GM23338 (cell line): ENCODE measurements around the gene IRF2. TPM values are rescaled to one million over a fixed set of nuclear protein-coding genes. Genes with fewer than 3 reads are reported as not detected.

Source experiments
- ATAC-seq: fragments of 200-7000 bp; cut with Tn5 transposase; 3 replicates; pipeline ENCODE4 v1.9.1; 2020
- DNase-seq: peaks from one replicate; pipeline ENCODE4 v3.0.0-alpha.2; 2015; ENCODE audit warnings: low spot score
- H2AFZ ChIP-seq: fragments of 200-600 bp; sonication (generic); 2 replicates; pipeline ENCODE4 v1.8.0; 2016; ENCODE audit warnings: antibody characterized with exemption, mild to moderate bottlenecking, moderate library complexity
- H3F3A ChIP-seq: fragments of 200-600 bp; sonication (generic); replicated peaks from 2 replicates; pipeline ENCODE4 v1.8.0; 2017; ENCODE audit warnings: antibody characterized with exemption, mixed run types, low read depth
- H3K27ac ChIP-seq: fragments of 200-600 bp; sonication (generic); 2 replicates; pipeline ENCODE4 v1.6.1; 2016; ENCODE audit warnings: low read depth
- H3K27me3 ChIP-seq: fragments of 200-600 bp; sonication (generic); 2 replicates; pipeline ENCODE4 v1.8.0; 2016; ENCODE audit warnings: mild to moderate bottlenecking, mixed run types, moderate library complexity; ENCODE audit not compliant: insufficient read depth
- H3K36me3 ChIP-seq: fragments of 200-600 bp; sonication (generic); 2 replicates; pipeline ENCODE4 v1.8.0; 2016; ENCODE audit warnings: mild to moderate bottlenecking; ENCODE audit not compliant: insufficient read depth
- H3K4me1 ChIP-seq: fragments of 200-600 bp; sonication (generic); 2 replicates; pipeline ENCODE4 v1.8.0; 2016; ENCODE audit warnings: mild to moderate bottlenecking, moderate library complexity; ENCODE audit not compliant: insufficient read depth
- H3K4me2 ChIP-seq: fragments of 200-600 bp; sonication (generic); 2 replicates; pipeline ENCODE4 v1.7.1; 2017; ENCODE audit warnings: mixed run types
- H3K4me3 ChIP-seq: fragments of 200-600 bp; sonication (generic); 2 replicates; pipeline ENCODE4 v1.6.1; 2016; ENCODE audit warnings: mixed run types
- H3K79me2 ChIP-seq: fragments of 200-600 bp; sonication (generic); replicated peaks from 2 replicates; pipeline ENCODE4 v1.8.0; 2017; ENCODE audit warnings: mild to moderate bottlenecking; ENCODE audit not compliant: insufficient read depth
- H3K9me2 ChIP-seq: fragments of 200-600 bp; sonication (generic); 2 replicates; pipeline ENCODE4 v1.8.0; 2017; ENCODE audit not compliant: insufficient read depth
- H4K20me1 ChIP-seq: fragments of 200-600 bp; sonication (generic); replicated peaks from 2 replicates; pipeline ENCODE4 v1.8.0; 2017; ENCODE audit warnings: mild to moderate bottlenecking; ENCODE audit not compliant: insufficient read depth
- H3K27ac Mint-ChIP-seq: 2 replicates; pipeline ENCODE4 v1.8.0; 2020; ENCODE audit warnings: inconsistent platforms, mild to moderate bottlenecking, moderate library complexity, mixed read lengths
- H3K27me3 Mint-ChIP-seq: 3 replicates; pipeline ENCODE4 v1.8.0; 2022; ENCODE audit warnings: low read depth, mild to moderate bottlenecking, moderate library complexity, mixed read lengths, inconsistent platforms; ENCODE audit not compliant: insufficient read depth, poor library complexity
- H3K36me3 Mint-ChIP-seq: 3 replicates; pipeline ENCODE4 v1.8.0; 2021; ENCODE audit warnings: low read depth, mild to moderate bottlenecking, inconsistent platforms, moderate library complexity, mixed read lengths
- H3K4me1 Mint-ChIP-seq: 3 replicates; pipeline ENCODE4 v1.8.0; 2020; ENCODE audit warnings: mild to moderate bottlenecking, inconsistent platforms, mixed read lengths
- H3K4me3 Mint-ChIP-seq: 3 replicates; pipeline ENCODE4 v1.8.0; 2021; ENCODE audit warnings: moderate library complexity, mild to moderate bottlenecking, inconsistent platforms, mixed read lengths
- H3K9me3 Mint-ChIP-seq: 3 replicates; pipeline ENCODE4 v1.8.0; 2020; ENCODE audit warnings: moderate library complexity, mild to moderate bottlenecking, inconsistent platforms, mixed read lengths
- CREB1 ChIP-seq: fragments of 250-450 bp; sonication (Bioruptor Pico); IDR thresholded peaks from 2 replicates; pipeline ENCODE4 v1.5.0; 2020; ENCODE audit warnings: low read depth, mild to moderate bottlenecking, moderate library complexity
- EZH2 ChIP-seq: fragments of 200-600 bp; sonication (generic); IDR thresholded peaks from one replicate; pipeline ENCODE4 v1.8.0; 2017; ENCODE audit warnings: antibody characterized with exemption, mild to moderate bottlenecking, low read depth; ENCODE audit not compliant: unreplicated experiment
- EZH2phosphoT487 ChIP-seq: fragments of 200-600 bp; sonication (generic); IDR thresholded peaks from one replicate; pipeline ENCODE4 v1.8.1; 2018; ENCODE audit warnings: antibody characterized with exemption; ENCODE audit not compliant: unreplicated experiment
- JUNB ChIP-seq: IDR thresholded peaks from one replicate; pipeline ENCODE4 v1.6.1; 2016; ENCODE audit warnings: antibody characterized with exemption; ENCODE audit not compliant: unreplicated experiment
- NANOG ChIP-seq: IDR thresholded peaks from 2 replicates; pipeline ENCODE4 v1.6.1; 2016; ENCODE audit warnings: antibody characterized with exemption, borderline replicate concordance
- STAT1 ChIP-seq: IDR thresholded peaks from one replicate; pipeline ENCODE4 v1.6.1; 2016; ENCODE audit warnings: antibody characterized with exemption; ENCODE audit not compliant: unreplicated experiment
- ZNF114 ChIP-seq: fragments of 250-450 bp; sonication (Bioruptor Pico); IDR thresholded peaks from 2 replicates; pipeline ENCODE4 v1.5.0; 2020; ENCODE audit warnings: mild to moderate bottlenecking, moderate library complexity
- ZNF331 ChIP-seq: fragments of 250-450 bp; sonication (Bioruptor Pico); IDR thresholded peaks from 2 replicates; pipeline ENCODE4 v1.5.0; 2020; ENCODE audit warnings: low read depth, mild to moderate bottlenecking, moderate library complexity
- polyA plus RNA-seq: library from polyadenylated mRNA; unstranded; fragments of >200 nt; fragmentation: Nextera tagmentation; extraction: Ambion mirVana; gene quantifications from 2 replicates; pipeline ENCODE4 v1.2.1, GENCODE V29; 2016
- total RNA-seq: library from RNA; depleted of rRNA; stranded (reverse); fragments of >200 nt; shearing (Covaris generic); gene quantifications from 2 replicates; pipeline ENCODE4 v1.2.3, GENCODE V29; 2014
- TF ChIP-seq, protein P1 (sequence below): IDR thresholded peaks from 2 replicates; pipeline ENCODE4 v1.6.1; 2016; ENCODE audit warnings: antibody characterized with exemption
- TF ChIP-seq, protein P2 (sequence below), 2 experiments: fragments of 200-600 bp in 1 of 2; sonication (generic) in 1 of 2; conservative IDR thresholded peaks; 2 replicates each; pipeline versions ENCODE4 v1.5.1 to v1.6.1; 2016 to 2017; ENCODE audit warnings: antibody characterized with exemption in 2 of 2, low read depth in 2 of 2, mild to moderate bottlenecking in 2 of 2, moderate library complexity in 1 of 2
- TF ChIP-seq, protein P3 (sequence below): fragments of 250-450 bp; sonication (Bioruptor Pico); IDR thresholded peaks from 2 replicates; pipeline ENCODE4 v1.5.0; 2020; ENCODE audit warnings: mild to moderate bottlenecking, moderate library complexity

IRF2 gene
- total and polyA plus RNA-seq, 2 experiments from 2014 or later, result 14.7 to 15.0 TPM

DNA sequence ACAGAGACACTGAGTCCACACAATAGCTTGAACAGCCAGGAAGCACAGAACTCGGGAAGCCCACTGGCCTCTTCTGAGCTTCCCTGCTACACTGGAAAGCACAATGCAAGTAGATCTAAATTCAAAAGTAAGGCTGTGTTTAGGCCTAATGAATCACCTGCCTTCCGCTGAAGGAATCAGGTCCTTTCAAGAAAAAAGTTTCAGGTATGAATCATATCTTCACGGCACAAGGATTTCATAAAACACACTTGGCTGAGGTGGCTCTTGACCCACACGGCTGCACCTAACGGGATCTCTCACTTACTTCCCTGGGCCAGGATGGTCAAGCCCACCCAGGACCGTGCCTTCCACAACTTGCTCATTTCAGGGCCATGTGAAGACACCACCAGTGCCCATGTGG lies 59.3 kb downstream of the IRF2 start:
- ATAC-seq, result no peak

More for the DNA sequence above, 59.3 kb downstream of the IRF2 start:
- Mint-ChIP-seq H3K27me3 (peaks cover 2% of the 10 kb centered on the region), H3K4me1 (peaks cover 3% of the 10 kb centered on the region; the same call in 1 of the 3 replicates), H3K9me3 (no peaks in the 10 kb centered on the region), H3K36me3 (peaks cover 30% of the 10 kb centered on the region), H3K27ac (peak overlapping the region; percentile 71; the same call in 1 of the 2 replicates), H3K4me3 (no peak overlapping the region)
- Histone ChIP-seq H3K79me2 (no peaks in the 10 kb centered on the region; the same call in 1 of the 2 replicates), H3K27ac (no peak overlapping the region), H3K27me3 (no peaks in the 10 kb centered on the region), H3K4me2 (no peak overlapping the region), H2AFZ (no peak overlapping the region), H3K36me3 (peaks cover 21% of the 10 kb centered on the region; the same call in 1 of the 2 replicates), H3K4me3 (no peak overlapping the region), H4K20me1 (no peaks in the 10 kb centered on the region), H3F3A (no peaks in the 10 kb centered on the region), H3K4me1 (no peaks in the 10 kb centered on the region), H3K9me2 (no peaks in the 10 kb centered on the region)
- no peak for TF ChIP-seq ZNF331 (CRISPR knock-in tag)
- no peak for TF ChIP-seq NANOG
- TF ChIP-seq, protein P1, sequence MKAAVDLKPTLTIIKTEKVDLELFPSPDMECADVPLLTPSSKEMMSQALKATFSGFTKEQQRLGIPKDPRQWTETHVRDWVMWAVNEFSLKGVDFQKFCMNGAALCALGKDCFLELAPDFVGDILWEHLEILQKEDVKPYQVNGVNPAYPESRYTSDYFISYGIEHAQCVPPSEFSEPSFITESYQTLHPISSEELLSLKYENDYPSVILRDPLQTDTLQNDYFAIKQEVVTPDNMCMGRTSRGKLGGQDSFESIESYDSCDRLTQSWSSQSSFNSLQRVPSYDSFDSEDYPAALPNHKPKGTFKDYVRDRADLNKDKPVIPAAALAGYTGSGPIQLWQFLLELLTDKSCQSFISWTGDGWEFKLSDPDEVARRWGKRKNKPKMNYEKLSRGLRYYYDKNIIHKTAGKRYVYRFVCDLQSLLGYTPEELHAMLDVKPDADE, result no peak
- TF ChIP-seq CREB1 (CRISPR knock-in tag), result no peak
- TF ChIP-seq EZH2, result no peak
- TF ChIP-seq JUNB, result no peak
- TF ChIP-seq STAT1, result no peak
- TF ChIP-seq ZNF114 (CRISPR knock-in tag), result no peak
- TF ChIP-seq EZH2phosphoT487, result no peak
- TF ChIP-seq, protein P2, sequence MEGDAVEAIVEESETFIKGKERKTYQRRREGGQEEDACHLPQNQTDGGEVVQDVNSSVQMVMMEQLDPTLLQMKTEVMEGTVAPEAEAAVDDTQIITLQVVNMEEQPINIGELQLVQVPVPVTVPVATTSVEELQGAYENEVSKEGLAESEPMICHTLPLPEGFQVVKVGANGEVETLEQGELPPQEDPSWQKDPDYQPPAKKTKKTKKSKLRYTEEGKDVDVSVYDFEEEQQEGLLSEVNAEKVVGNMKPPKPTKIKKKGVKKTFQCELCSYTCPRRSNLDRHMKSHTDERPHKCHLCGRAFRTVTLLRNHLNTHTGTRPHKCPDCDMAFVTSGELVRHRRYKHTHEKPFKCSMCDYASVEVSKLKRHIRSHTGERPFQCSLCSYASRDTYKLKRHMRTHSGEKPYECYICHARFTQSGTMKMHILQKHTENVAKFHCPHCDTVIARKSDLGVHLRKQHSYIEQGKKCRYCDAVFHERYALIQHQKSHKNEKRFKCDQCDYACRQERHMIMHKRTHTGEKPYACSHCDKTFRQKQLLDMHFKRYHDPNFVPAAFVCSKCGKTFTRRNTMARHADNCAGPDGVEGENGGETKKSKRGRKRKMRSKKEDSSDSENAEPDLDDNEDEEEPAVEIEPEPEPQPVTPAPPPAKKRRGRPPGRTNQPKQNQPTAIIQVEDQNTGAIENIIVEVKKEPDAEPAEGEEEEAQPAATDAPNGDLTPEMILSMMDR (conservative IDR thresholded peaks at IDR 0.05; ENCODE audit: low read depth in 2 of 2), result no peak
- TF ChIP-seq, protein P3, sequence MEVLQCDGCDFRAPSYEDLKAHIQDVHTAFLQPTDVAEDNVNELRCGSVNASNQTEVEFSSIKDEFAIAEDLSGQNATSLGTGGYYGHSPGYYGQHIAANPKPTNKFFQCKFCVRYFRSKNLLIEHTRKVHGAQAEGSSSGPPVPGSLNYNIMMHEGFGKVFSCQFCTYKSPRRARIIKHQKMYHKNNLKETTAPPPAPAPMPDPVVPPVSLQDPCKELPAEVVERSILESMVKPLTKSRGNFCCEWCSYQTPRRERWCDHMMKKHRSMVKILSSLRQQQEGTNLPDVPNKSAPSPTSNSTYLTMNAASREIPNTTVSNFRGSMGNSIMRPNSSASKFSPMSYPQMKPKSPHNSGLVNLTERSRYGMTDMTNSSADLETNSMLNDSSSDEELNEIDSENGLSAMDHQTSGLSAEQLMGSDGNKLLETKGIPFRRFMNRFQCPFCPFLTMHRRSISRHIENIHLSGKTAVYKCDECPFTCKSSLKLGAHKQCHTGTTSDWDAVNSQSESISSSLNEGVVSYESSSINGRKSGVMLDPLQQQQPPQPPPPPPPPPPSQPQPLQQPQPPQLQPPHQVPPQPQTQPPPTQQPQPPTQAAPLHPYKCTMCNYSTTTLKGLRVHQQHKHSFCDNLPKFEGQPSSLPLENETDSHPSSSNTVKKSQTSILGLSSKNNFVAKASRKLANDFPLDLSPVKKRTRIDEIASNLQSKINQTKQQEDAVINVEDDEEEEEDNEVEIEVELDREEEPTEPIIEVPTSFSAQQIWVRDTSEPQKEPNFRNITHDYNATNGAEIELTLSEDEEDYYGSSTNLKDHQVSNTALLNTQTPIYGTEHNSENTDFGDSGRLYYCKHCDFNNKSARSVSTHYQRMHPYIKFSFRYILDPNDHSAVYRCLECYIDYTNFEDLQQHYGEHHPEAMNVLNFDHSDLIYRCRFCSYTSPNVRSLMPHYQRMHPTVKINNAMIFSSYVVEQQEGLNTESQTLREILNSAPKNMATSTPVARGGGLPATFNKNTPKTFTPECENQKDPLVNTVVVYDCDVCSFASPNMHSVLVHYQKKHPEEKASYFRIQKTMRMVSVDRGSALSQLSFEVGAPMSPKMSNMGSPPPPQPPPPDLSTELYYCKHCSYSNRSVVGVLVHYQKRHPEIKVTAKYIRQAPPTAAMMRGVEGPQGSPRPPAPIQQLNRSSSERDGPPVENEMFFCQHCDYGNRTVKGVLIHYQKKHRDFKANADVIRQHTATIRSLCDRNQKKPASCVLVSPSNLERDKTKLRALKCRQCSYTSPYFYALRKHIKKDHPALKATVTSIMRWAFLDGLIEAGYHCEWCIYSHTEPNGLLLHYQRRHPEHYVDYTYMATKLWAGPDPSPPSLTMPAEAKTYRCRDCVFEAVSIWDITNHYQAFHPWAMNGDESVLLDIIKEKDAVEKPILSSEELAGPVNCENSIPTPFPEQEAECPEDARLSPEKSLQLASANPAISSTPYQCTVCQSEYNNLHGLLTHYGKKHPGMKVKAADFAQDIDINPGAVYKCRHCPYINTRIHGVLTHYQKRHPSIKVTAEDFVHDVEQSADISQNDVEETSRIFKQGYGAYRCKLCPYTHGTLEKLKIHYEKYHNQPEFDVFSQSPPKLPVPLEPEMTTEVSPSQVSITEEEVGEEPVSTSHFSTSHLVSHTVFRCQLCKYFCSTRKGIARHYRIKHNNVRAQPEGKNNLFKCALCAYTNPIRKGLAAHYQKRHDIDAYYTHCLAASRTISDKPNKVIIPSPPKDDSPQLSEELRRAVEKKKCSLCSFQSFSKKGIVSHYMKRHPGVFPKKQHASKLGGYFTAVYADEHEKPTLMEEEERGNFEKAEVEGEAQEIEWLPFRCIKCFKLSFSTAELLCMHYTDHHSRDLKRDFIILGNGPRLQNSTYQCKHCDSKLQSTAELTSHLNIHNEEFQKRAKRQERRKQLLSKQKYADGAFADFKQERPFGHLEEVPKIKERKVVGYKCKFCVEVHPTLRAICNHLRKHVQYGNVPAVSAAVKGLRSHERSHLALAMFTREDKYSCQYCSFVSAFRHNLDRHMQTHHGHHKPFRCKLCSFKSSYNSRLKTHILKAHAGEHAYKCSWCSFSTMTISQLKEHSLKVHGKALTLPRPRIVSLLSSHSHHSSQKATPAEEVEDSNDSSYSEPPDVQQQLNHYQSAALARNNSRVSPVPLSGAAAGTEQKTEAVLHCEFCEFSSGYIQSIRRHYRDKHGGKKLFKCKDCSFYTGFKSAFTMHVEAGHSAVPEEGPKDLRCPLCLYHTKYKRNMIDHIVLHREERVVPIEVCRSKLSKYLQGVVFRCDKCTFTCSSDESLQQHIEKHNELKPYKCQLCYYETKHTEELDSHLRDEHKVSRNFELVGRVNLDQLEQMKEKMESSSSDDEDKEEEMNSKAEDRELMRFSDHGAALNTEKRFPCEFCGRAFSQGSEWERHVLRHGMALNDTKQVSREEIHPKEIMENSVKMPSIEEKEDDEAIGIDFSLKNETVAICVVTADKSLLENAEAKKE (CRISPR knock-in tag), result no peak
- DNase-seq, result no peak
